AG04449 (cell line): ENCODE data around the gene CACNA1G.

Experiments used
- CTCF ChIA-PET: fragments of 350-600 bp; formaldehyde crosslinking; extraction: SDS; loops from one replicate; lab custom pipeline; 2021; ENCODE audit warnings: antibody characterized with exemption; lab: Yijun Ruan, JAX
- POLR2A ChIA-PET: fragments of 400-600, 350-600 bp; formaldehyde crosslinking; extraction: SDS; loops from one replicate; lab custom pipeline; 2020; ENCODE audit warnings: antibody characterized with exemption, inconsistent platforms; lab: Yijun Ruan, JAX
- DNase-seq: peaks from one replicate; pipeline ENCODE4 v3.0.0-alpha.2; 2010; ENCODE audit warnings: low read depth, low spot score
- H3K4me3 ChIP-seq: 2 replicates; pipeline ENCODE4 v1.5.1; 2011; ENCODE audit warnings: low read depth, mild to moderate bottlenecking, control low read depth, low read length
- CTCF ChIP-seq: IDR thresholded peaks from one replicate; pipeline ENCODE4 v1.5.1; 2011; ENCODE audit warnings: mild to moderate bottlenecking, moderate library complexity, low read length, control low read depth, inconsistent platforms; ENCODE audit not compliant: insufficient read depth; ENCODE audit errors: missing control alignments

CACNA1G gene

GRCh38 chr17:50542795-50543774 is 17.4 kb upstream of the CACNA1G start:
- CTCF ChIA-PET = interaction anchor here (0.7 to 5.6 kb wide), 17 partner anchors 8 to 413 kb away, joined by 3 to 40 read pairs (median 5); partner anchors contain the start of genes EPN3 and RSAD1
- no peak for TF ChIP-seq CTCF
- no peak overlapping the region for H3K4me3 ChIP-seq

GRCh38 chr17:50544516-50544915 is 16.0 kb upstream of the CACNA1G start:
- TF ChIP-seq CTCF = no peak
- ChIA-PET POLR2A (no interaction called here), CTCF (interaction anchor here (0.6 to 5.6 kb wide), 15 partner anchors 13 to 308 kb away, joined by 3 to 40 read pairs (median 4); partner anchors contain the start of gene RSAD1)
- no peak overlapping the region for H3K4me3 ChIP-seq
- DNase-seq = no peak

More at GRCh38 chr17:50542795-50543774, 17.4 kb upstream of the CACNA1G start:
- POLR2A ChIA-PET = interaction anchor here (1.0 to 2.6 kb wide), 2 partner anchors 8 to 96 kb away, joined by 3 to 6 read pairs; no protein-coding TSS in a partner anchor
- DNase-seq = no peak

- TF ChIP-seq CTCF = no peak
- CTCF ChIA-PET = interaction anchor here (0.7 to 5.6 kb wide), 9 partner anchors 11 to 307 kb away, joined by 3 to 40 read pairs (median 3); no protein-coding TSS in a partner anchor
- DNase-seq = no peak
- POLR2A ChIA-PET = no interaction called here
- no peak overlapping the region for H3K4me3 ChIP-seq
Measured at GRCh38 chr17:50545311-50545710, 15.2 kb upstream of the CACNA1G start.

GRCh38 chr17:50546701-50547034 is 13.8 kb upstream of the CACNA1G start:
- DNase-seq = no peak
- POLR2A ChIA-PET = interaction anchor here (0.5 kb wide), 1 partner anchor 440 kb away, joined by 3 read pairs; no protein-coding TSS in a partner anchor
- TF ChIP-seq CTCF = no peak
- H3K4me3 ChIP-seq = peak overlapping the region; percentile 72
- CTCF ChIA-PET = interaction anchor here (0.6 to 8.7 kb wide), 22 partner anchors 14 to 306 kb away, joined by 3 to 265 read pairs (median 3); partner anchors contain the start of genes CACNA1G and WFIKKN2

- ChIA-PET CTCF (interaction anchor here (0.7 to 8.7 kb wide), 21 partner anchors 14 to 305 kb away, joined by 3 to 265 read pairs (median 3); partner anchors contain the start of genes CACNA1G and WFIKKN2), POLR2A (interaction anchor here (0.5 kb wide), 1 partner anchor 440 kb away, joined by 3 read pairs; no protein-coding TSS in a partner anchor)
- DNase-seq = peak; percentile 33
- TF ChIP-seq CTCF = peak; percentile 94
- H3K4me3 ChIP-seq = peak within 1 kb of the TSS; percentile 72
Measured at GRCh38 chr17:50547035-50547735, 13.3 kb upstream of the CACNA1G start, which contains the start of gene SPATA20. Gene SPATA20 (plus strand): TSS chr17:50547174. CDS start chr17:50547209, 35 bp downstream.
